WTC11 (cell line): Measurements from ENCODE around the gene ICA1. TPM values are rescaled to one million over a fixed set of nuclear protein-coding genes. Genes with fewer than 3 reads are reported as not detected.
"Not testable (repeated sequence)": the region's sequence is repeated elsewhere in the genome, so short reads cannot be mapped to it uniquely, and the experiment has no call there.

Source experiments
- ATAC-seq: fragments of 200-7000 bp; cut with Tn5 transposase; 2 replicates; pipeline ENCODE4 v1.10.0; 2021; ENCODE audit warnings: mild to moderate bottlenecking, moderate library complexity
- CTCF ChIA-PET: fragments of 300-600 bp; sonication (Branson Sonifier 250); formaldehyde crosslinking; loops from one replicate; lab custom pipeline; 2021; ENCODE audit warnings: antibody characterized with exemption; lab: Charles Lee
- POLR2A ChIA-PET: fragments of 350-600 bp; sonication (Branson Sonifier 250); formaldehyde crosslinking; loops from one replicate; lab custom pipeline; 2021; ENCODE audit warnings: antibody characterized with exemption; lab: Charles Lee
- DNase-seq: peaks from one replicate; pipeline ENCODE4 v3.0.0; 2021; ENCODE audit warnings: low spot score
- H3K27ac Mint-ChIP-seq: 2 replicates; pipeline ENCODE4 v1.8.0; 2021; ENCODE audit warnings: mixed read lengths
- H3K27me3 Mint-ChIP-seq: 2 replicates; pipeline ENCODE4 v1.8.0; 2021; ENCODE audit warnings: low read depth, mild to moderate bottlenecking, moderate library complexity, mixed read lengths
- H3K36me3 Mint-ChIP-seq: 2 replicates; pipeline ENCODE4 v1.8.0; 2021; ENCODE audit warnings: mixed read lengths
- H3K4me1 Mint-ChIP-seq: 2 replicates; pipeline ENCODE4 v1.8.0; 2022; ENCODE audit warnings: mixed read lengths
- H3K4me3 Mint-ChIP-seq: 2 replicates; pipeline ENCODE4 v1.8.0; 2021; ENCODE audit warnings: mild to moderate bottlenecking, moderate library complexity, mixed read lengths
- H3K9me3 Mint-ChIP-seq: 2 replicates; pipeline ENCODE4 v1.8.0; 2021; ENCODE audit warnings: mixed read lengths
- ATF1 ChIP-seq: sonication (generic); formaldehyde crosslinking; IDR thresholded peaks from 2 replicates; pipeline ENCODE4 v1.8.1; 2023; ENCODE audit warnings: mild to moderate bottlenecking, moderate library complexity, missing genetic modification reagents
- EMX1 ChIP-seq: fragments of 250-450 bp; sonication (Bioruptor Pico); IDR thresholded peaks from 2 replicates; pipeline ENCODE4 v1.8.0; 2021; ENCODE audit warnings: mild to moderate bottlenecking
- GRHL2 ChIP-seq: fragments of 250-450 bp; sonication (Bioruptor Pico); IDR thresholded peaks from 2 replicates; pipeline ENCODE4 v1.8.0; 2022; ENCODE audit warnings: mild to moderate bottlenecking, moderate library complexity; ENCODE audit not compliant: insufficient replicate concordance, severe bottlenecking
- GTF2I ChIP-seq: fragments of 250-450 bp; sonication (Bioruptor Pico); conservative IDR thresholded peaks from 2 replicates; pipeline ENCODE4 v1.4.0; 2021; ENCODE audit warnings: mild to moderate bottlenecking
- TP53 ChIP-seq: sonication (generic); formaldehyde crosslinking; IDR thresholded peaks from 2 replicates; pipeline ENCODE4 v1.8.1; 2023; ENCODE audit warnings: mild to moderate bottlenecking, missing genetic modification reagents
- ZNF423 ChIP-seq: fragments of 250-450 bp; sonication (Bioruptor Pico); IDR thresholded peaks from 2 replicates; pipeline ENCODE4 v2.1.2; 2022; ENCODE audit warnings: mild to moderate bottlenecking, moderate library complexity
- total RNA-seq: library from RNA; stranded (reverse); gene quantifications from 3 replicates; pipeline ENCODE4 v1.2.3, GENCODE V29; 2021
- TF ChIP-seq, protein P1 (sequence below): sonication (generic); formaldehyde crosslinking; IDR thresholded peaks from 2 replicates; pipeline ENCODE4 v1.8.1; 2022; ENCODE audit warnings: mild to moderate bottlenecking, missing genetic modification reagents, moderate library complexity, borderline replicate concordance
- TF ChIP-seq, protein P2 (sequence below): sonication (generic); formaldehyde crosslinking; IDR thresholded peaks from 2 replicates; pipeline ENCODE4 v1.8.1; 2022; ENCODE audit warnings: mild to moderate bottlenecking, moderate library complexity, missing genetic modification reagents
- TF ChIP-seq, protein P3 (sequence below): fragments of 200-600 bp; IDR thresholded peaks from 2 replicates; pipeline ENCODE4 v1.8.0; 2022; ENCODE audit warnings: antibody characterized with exemption
- TF ChIP-seq, protein P4 (sequence below): sonication (generic); formaldehyde crosslinking; IDR thresholded peaks from 2 replicates; pipeline ENCODE4 v1.8.1; 2023; ENCODE audit warnings: mild to moderate bottlenecking, missing genetic modification reagents
- TF ChIP-seq, protein P5 (sequence below): fragments of 250-450 bp; sonication (Bioruptor Pico); IDR thresholded peaks from 2 replicates; pipeline ENCODE4 v1.8.0; 2021; ENCODE audit warnings: mild to moderate bottlenecking

Gene ICA1
- total RNA-seq, 1 experiment from 2014 or later = 31.2 TPM

DNA sequence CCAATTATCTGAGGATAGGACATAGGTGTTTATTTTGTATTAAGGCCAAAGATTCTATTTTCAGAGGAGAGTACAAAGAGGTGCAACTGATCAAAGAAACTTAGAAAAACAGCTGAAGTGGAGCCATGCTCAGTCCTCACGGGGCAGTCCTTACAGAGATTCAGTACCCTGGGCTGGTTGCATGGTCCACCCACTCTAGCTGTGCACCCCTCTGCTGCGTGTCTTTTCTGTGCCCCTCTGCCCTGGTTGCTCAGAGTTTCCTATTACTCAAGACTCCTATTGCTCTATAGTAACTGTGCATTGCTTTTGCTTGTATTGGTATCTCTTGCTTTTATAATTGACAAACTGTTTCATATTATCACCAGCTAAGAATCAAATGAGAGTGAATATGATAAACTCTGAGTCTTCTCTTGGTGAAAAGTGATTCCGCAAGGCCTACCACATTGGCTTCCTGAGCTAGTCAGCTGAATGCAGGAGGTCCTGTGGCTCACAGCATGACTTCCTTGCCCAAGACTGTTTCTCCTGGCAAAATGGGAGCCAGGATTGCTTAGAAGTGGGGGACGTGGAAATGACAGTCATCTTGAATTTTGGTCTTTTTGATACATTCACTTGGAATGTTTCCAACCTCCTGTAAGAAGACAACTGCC is 156.4 kb downstream of the ICA1 start (continued):
- TF ChIP-seq, protein P1, sequence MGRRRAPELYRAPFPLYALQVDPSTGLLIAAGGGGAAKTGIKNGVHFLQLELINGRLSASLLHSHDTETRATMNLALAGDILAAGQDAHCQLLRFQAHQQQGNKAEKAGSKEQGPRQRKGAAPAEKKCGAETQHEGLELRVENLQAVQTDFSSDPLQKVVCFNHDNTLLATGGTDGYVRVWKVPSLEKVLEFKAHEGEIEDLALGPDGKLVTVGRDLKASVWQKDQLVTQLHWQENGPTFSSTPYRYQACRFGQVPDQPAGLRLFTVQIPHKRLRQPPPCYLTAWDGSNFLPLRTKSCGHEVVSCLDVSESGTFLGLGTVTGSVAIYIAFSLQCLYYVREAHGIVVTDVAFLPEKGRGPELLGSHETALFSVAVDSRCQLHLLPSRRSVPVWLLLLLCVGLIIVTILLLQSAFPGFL (CRISPR knock-in tag) = no peak
- TF ChIP-seq, all 79 proteins: peak for 0

- Mint-ChIP-seq H3K27ac (no peak overlapping the region), H3K27me3 (no peaks in the 10 kb centered on the region), H3K4me1 (peaks cover 9% of the 10 kb centered on the region), H3K4me3 (no peak overlapping the region), H3K36me3 (0 out of 2 replicates have a peak, but pooled peaks cover 4% of the 10 kb centered on the region), H3K9me3 (peaks cover 23% of the 10 kb centered on the region)
- DNase-seq (no peak), ATAC-seq (no peak)
- POLR2A ChIA-PET = no interaction called here
- TF ChIP-seq, protein P2, sequence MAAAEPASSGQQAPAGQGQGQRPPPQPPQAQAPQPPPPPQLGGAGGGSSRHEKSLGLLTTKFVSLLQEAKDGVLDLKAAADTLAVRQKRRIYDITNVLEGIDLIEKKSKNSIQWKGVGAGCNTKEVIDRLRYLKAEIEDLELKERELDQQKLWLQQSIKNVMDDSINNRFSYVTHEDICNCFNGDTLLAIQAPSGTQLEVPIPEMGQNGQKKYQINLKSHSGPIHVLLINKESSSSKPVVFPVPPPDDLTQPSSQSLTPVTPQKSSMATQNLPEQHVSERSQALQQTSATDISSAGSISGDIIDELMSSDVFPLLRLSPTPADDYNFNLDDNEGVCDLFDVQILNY (CRISPR knock-in tag) = no peak
- TF ChIP-seq ATF1 (CRISPR knock-in tag) = no peak
- CTCF ChIA-PET = no interaction called here
Measured at GRCh38 chr7:8103282-8103681, 158.7 kb downstream of the ICA1 start.

DNA sequence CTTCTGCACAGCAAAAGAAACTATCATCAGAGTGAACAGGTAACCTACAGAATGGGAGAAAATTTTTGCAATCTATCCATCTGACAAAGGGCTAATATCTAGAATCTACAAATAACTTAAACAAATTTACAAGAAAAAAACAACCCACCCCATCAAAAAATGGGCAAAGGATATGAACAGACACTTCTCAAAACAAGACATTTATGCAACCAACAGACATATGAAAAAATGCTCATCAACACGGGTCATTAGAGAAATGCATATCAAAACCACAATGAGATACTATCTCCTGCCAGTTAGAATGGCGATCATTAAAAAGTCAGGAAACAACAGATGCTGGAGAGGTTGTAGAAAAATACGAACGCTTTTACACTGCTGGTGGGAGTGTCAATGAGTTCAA is 160.7 kb downstream of the ICA1 start:
- H3K4me1 Mint-ChIP-seq, POLR2A ChIA-PET, CTCF ChIA-PET, H3K27ac Mint-ChIP-seq, ATAC-seq, H3K4me3 Mint-ChIP-seq, DNase-seq, H3K27me3 Mint-ChIP-seq, H3K36me3 Mint-ChIP-seq: not testable (repeated sequence)
- H3K9me3 Mint-ChIP-seq = peaks cover 24% of the 10 kb centered on the region

DNA sequence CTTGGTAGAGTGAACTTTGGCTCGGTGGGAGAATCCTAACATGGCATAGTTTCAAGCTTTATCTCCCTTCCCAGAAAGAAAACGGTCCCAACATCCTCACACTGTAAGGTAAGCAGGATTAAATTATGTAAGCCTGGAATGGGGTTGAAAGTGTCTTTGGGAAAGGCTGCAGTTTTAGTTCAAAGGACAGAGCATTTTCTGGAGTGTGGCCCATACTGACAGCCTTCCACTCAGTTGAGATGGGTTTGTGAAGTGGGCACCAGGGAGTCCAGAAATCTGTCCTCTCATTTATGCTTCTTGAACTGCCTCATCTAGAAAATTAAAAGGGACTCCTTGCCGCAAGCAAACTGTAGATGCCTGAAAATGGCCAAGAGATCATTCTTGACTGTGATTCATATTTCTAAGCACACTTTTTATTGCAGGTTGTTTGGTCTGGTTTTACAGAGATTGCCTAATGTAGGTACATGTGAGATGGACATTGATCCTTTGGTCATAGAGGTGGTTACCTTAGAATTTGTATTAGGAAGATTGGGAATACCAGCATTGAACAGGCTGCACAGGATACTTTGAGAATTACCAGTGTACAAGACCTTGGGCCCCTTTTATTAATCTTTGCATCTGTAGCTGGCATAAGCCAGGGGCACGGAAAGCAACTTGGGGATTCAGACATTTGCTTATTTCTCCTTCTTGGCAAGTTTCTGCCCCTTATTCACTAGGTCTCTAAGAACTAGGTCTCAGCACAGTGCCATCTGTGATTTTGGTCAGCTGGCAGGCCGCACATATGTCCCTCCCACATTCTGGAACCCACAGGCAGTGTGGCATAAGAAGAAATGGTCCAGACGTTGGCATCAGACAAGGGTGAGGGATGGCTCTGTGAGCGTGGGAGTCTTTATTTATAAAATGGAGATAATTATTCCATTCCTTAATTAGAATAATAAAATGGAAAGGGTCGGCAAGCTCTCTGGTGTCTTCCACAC is 167.5 kb downstream of the ICA1 start:
- no peak for TF ChIP-seq ZNF423 (CRISPR knock-in tag)
- no peak for TF ChIP-seq GTF2I
- TF ChIP-seq GRHL2 = no peak
- TF ChIP-seq, protein P3, sequence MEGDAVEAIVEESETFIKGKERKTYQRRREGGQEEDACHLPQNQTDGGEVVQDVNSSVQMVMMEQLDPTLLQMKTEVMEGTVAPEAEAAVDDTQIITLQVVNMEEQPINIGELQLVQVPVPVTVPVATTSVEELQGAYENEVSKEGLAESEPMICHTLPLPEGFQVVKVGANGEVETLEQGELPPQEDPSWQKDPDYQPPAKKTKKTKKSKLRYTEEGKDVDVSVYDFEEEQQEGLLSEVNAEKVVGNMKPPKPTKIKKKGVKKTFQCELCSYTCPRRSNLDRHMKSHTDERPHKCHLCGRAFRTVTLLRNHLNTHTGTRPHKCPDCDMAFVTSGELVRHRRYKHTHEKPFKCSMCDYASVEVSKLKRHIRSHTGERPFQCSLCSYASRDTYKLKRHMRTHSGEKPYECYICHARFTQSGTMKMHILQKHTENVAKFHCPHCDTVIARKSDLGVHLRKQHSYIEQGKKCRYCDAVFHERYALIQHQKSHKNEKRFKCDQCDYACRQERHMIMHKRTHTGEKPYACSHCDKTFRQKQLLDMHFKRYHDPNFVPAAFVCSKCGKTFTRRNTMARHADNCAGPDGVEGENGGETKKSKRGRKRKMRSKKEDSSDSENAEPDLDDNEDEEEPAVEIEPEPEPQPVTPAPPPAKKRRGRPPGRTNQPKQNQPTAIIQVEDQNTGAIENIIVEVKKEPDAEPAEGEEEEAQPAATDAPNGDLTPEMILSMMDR = no peak
- TF ChIP-seq, protein P4, sequence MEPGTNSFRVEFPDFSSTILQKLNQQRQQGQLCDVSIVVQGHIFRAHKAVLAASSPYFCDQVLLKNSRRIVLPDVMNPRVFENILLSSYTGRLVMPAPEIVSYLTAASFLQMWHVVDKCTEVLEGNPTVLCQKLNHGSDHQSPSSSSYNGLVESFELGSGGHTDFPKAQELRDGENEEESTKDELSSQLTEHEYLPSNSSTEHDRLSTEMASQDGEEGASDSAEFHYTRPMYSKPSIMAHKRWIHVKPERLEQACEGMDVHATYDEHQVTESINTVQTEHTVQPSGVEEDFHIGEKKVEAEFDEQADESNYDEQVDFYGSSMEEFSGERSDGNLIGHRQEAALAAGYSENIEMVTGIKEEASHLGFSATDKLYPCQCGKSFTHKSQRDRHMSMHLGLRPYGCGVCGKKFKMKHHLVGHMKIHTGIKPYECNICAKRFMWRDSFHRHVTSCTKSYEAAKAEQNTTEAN = no peak
- TF ChIP-seq, protein P5, sequence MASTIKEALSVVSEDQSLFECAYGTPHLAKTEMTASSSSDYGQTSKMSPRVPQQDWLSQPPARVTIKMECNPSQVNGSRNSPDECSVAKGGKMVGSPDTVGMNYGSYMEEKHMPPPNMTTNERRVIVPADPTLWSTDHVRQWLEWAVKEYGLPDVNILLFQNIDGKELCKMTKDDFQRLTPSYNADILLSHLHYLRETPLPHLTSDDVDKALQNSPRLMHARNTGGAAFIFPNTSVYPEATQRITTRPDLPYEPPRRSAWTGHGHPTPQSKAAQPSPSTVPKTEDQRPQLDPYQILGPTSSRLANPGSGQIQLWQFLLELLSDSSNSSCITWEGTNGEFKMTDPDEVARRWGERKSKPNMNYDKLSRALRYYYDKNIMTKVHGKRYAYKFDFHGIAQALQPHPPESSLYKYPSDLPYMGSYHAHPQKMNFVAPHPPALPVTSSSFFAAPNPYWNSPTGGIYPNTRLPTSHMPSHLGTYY (CRISPR knock-in tag) = no peak
- TF ChIP-seq EMX1 (CRISPR knock-in tag) = no peak
- no peak for TF ChIP-seq TP53 (CRISPR knock-in tag)
- ChIA-PET POLR2A (no interaction called here), CTCF (no interaction called here)
- peaks cover 10% of the 10 kb centered on the region for H3K9me3 Mint-ChIP-seq
- no peaks in the 10 kb centered on the region for H3K27me3 Mint-ChIP-seq
- H3K4me1 Mint-ChIP-seq = peaks cover 3% of the 10 kb centered on the region; the same call in 1 of the 2 replicates
- no peak overlapping the region for H3K4me3 Mint-ChIP-seq
- peaks cover 5% of the 10 kb centered on the region for H3K36me3 Mint-ChIP-seq
- no peak overlapping the region for H3K27ac Mint-ChIP-seq
- DNase-seq = no peak
- ATAC-seq = no peak
